Erythroblast (primary cell): ENCODE measurements around the gene BHLHA9.

Source experiments
- GATA1 ChIP-seq: IDR thresholded peaks from 2 replicates; pipeline ENCODE4 v1.6.1; 2011; ENCODE audit warnings: low read depth, mild to moderate bottlenecking, control low read depth, low read length, moderate library complexity
- POLR2A ChIP-seq: IDR thresholded peaks from 2 replicates; pipeline ENCODE4 v1.6.1; 2011; ENCODE audit warnings: mild to moderate bottlenecking, low read length

DNA sequence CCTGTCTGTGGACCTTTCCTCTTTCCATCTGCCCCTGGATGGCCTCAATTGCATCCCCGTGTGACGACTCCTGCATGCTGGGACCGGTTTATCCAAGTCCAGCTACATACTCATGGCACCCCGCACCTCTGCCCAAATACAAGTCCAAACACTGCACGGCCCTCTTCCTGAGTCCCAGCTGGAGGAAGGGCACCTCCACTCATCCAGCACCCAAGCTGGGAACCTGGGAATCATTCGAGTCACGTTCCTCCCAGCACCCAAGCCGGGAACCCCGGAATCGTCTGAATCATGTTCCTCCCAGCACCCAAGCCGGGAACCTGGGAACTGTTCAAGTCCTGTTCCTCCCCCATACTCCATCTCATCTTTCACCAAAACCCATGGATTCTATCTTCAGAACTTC is 19.5 kb downstream of the BHLHA9 start:
- TF ChIP-seq POLR2A, result no peak
- no peak for TF ChIP-seq GATA1
